Left hindlimb (tissue), 1 donor: ENCODE results near the gene KLHL29.

Source experiments
- DNase-seq: peaks from one replicate; pipeline ENCODE4 v3.0.0-alpha.2; 2018

Gene KLHL29

GRCh38 chr2:23534771-23535170 lies 149.8 kb downstream of the KLHL29 start:
- no peak for DNase-seq

- DNase-seq: no peak
These were observed 151.3 kb downstream of the KLHL29 start for GRCh38 chr2:23536326-23536725.

- DNase-seq: no peak
These were observed 153.0 kb downstream of the KLHL29 start for GRCh38 chr2:23537991-23538390.

- no peak for DNase-seq
These were observed 153.6 kb downstream of the KLHL29 start for GRCh38 chr2:23538566-23538965.

GRCh38 chr2:23540804-23541360 lies 155.9 kb downstream of the KLHL29 start:
- no peak for DNase-seq

- peak; percentile 69 for DNase-seq
These were observed 156.7 kb downstream of the KLHL29 start for GRCh38 chr2:23541503-23542229.

- no peak for DNase-seq
These were observed 157.3 kb downstream of the KLHL29 start for GRCh38 chr2:23542230-23542789.

GRCh38 chr2:23543302-23543701 lies 158.3 kb downstream of the KLHL29 start:
- DNase-seq: no peak

GRCh38 chr2:23543728-23544127 lies 158.7 kb downstream of the KLHL29 start:
- no peak for DNase-seq

- DNase-seq: no peak
These were observed 159.8 kb downstream of the KLHL29 start for GRCh38 chr2:23544589-23545295.

- no peak for DNase-seq
These were observed 160.4 kb downstream of the KLHL29 start for GRCh38 chr2:23545396-23545795.

- DNase-seq: no peak
These were observed 160.8 kb downstream of the KLHL29 start for GRCh38 chr2:23545811-23546210.

- DNase-seq: no peak
These were observed 161.9 kb downstream of the KLHL29 start for GRCh38 chr2:23546913-23547312.

- DNase-seq: no peak
These were observed 162.7 kb downstream of the KLHL29 start for GRCh38 chr2:23547725-23548124.

GRCh38 chr2:23548143-23548769 lies 163.3 kb downstream of the KLHL29 start:
- no peak for DNase-seq

GRCh38 chr2:23549051-23549450 lies 164.1 kb downstream of the KLHL29 start:
- no peak for DNase-seq

- no peak for DNase-seq
These were observed 165.0 kb downstream of the KLHL29 start for GRCh38 chr2:23549821-23550530.

GRCh38 chr2:23550553-23550952 lies 165.6 kb downstream of the KLHL29 start:
- no peak for DNase-seq

GRCh38 chr2:23551875-23552274 lies 166.9 kb downstream of the KLHL29 start:
- no peak for DNase-seq

- DNase-seq: no peak
These were observed 168.6 kb downstream of the KLHL29 start for GRCh38 chr2:23553561-23553960.

- peak; percentile 72 for DNase-seq
These were observed 169.2 kb downstream of the KLHL29 start for GRCh38 chr2:23554054-23554697.

- no peak for DNase-seq
These were observed 171.0 kb downstream of the KLHL29 start for GRCh38 chr2:23555944-23556343.
